ENCODE data around the gene C1QTNF12.

- TF ChIP-seq CTCF (IDR thresholded peaks at IDR 0.05) (no peak), POLR2A (IDR thresholded peaks at IDR 0.05) (no peak)
These were observed 20.6 kb downstream of the C1QTNF12 start for GRCh38 chr1:1225913-1226312.
